Astrocyte of the spinal cord (primary cell): ENCODE results near the gene TLL2.

Experiments
- DNase-seq: peaks from one replicate; pipeline ENCODE4 v3.0.0; 2011; ENCODE audit warnings: low read depth, low spot score
- H3K4me3 ChIP-seq: 2 replicates; pipeline ENCODE4 v1.5.1; 2011; ENCODE audit warnings: low read depth, mild to moderate bottlenecking, low read length, moderate library complexity
- CTCF ChIP-seq: IDR thresholded peaks from 2 replicates; pipeline ENCODE4 v1.5.1; 2012; ENCODE audit warnings: low read depth, mild to moderate bottlenecking, low read length, inconsistent platforms
- in situ Hi-C: cut with HindIII; loops from 2 replicates; pipeline ENCODE4 v1.10.0; 2017; ENCODE audit warnings: low sequenced_read_pairs

TLL2 gene

GRCh38 chr10:96370584-96371157, 143.1 kb downstream of the TLL2 start:
- in situ Hi-C loops, result no loop called here
- DNase-seq, result peak; percentile 32
- no peak overlapping the region for H3K4me3 ChIP-seq

GRCh38 chr10:96369890-96370583, 143.7 kb downstream of the TLL2 start:
- no peak for DNase-seq
- in situ Hi-C loops, result no loop called here
- no peak for TF ChIP-seq CTCF
- no peak overlapping the region for H3K4me3 ChIP-seq

More at GRCh38 chr10:96370584-96371157, 143.1 kb downstream of the TLL2 start:
- TF ChIP-seq CTCF, result peak; percentile 83

- H3K4me3 ChIP-seq, result no peak overlapping the region
- no peak for TF ChIP-seq CTCF
- DNase-seq, result no peak
- in situ Hi-C loops, result no loop called here
Measured at GRCh38 chr10:96368971-96369370, 144.8 kb downstream of the TLL2 start.

GRCh38 chr10:96367470-96367869, 146.3 kb downstream of the TLL2 start:
- no peak overlapping the region for H3K4me3 ChIP-seq
- DNase-seq, result no peak
- no peak for TF ChIP-seq CTCF
- in situ Hi-C loops, result no loop called here

GRCh38 chr10:96366508-96366907, 147.2 kb downstream of the TLL2 start:
- no peak for TF ChIP-seq CTCF
- in situ Hi-C loops, result no loop called here

GRCh38 chr10:96365571-96365970, 148.2 kb downstream of the TLL2 start:
- in situ Hi-C loops, result no loop called here
- no peak for TF ChIP-seq CTCF
- H3K4me3 ChIP-seq, result no peak overlapping the region
- no peak for DNase-seq

More at GRCh38 chr10:96366508-96366907, 147.2 kb downstream of the TLL2 start:
- no peak overlapping the region for H3K4me3 ChIP-seq
- no peak for DNase-seq
